ACC112 (cell line): ENCODE results near the gene COL24A1.

Experiments used
- H2AFZ ChIP-seq: fragments of 200-600 bp; sonication (generic); one replicate; pipeline ENCODE4 v1.6.0; 2017; ENCODE audit warnings: antibody characterized with exemption, low read length; ENCODE audit not compliant: unreplicated experiment
- H3K27ac ChIP-seq: fragments of 200-600 bp; sonication (generic); 2 replicates; pipeline ENCODE4 v1.5.1; 2014; ENCODE audit warnings: low read depth, mild to moderate bottlenecking, antibody characterized with exemption, low read length, moderate library complexity
- H3K27me3 ChIP-seq: fragments of 200-600 bp; sonication (generic); 2 replicates; pipeline ENCODE4 v1.6.1; 2014; ENCODE audit warnings: mild to moderate bottlenecking, antibody characterized with exemption, low read length, moderate library complexity, mixed read lengths; ENCODE audit not compliant: insufficient read depth
- H3K36me3 ChIP-seq: fragments of 200-600 bp; sonication (generic); 2 replicates; pipeline ENCODE4 v1.6.1; 2016; ENCODE audit warnings: mild to moderate bottlenecking, antibody characterized with exemption, low read length, moderate library complexity, mixed read lengths; ENCODE audit not compliant: insufficient read depth
- H3K4me1 ChIP-seq: fragments of 200-600 bp; sonication (generic); one replicate; pipeline ENCODE4 v1.6.1; 2016; ENCODE audit warnings: low read length, mixed read lengths; ENCODE audit not compliant: insufficient read depth, unreplicated experiment, control insufficient read depth
- H3K4me3 ChIP-seq: fragments of 200-600 bp; sonication (generic); 2 replicates; pipeline ENCODE4 v1.5.1; 2014; ENCODE audit warnings: mild to moderate bottlenecking, low read depth, low read length
- H3K79me2 ChIP-seq: fragments of 200-600 bp; sonication (generic); one replicate; pipeline ENCODE4 v1.6.0; 2016; ENCODE audit warnings: low read length; ENCODE audit not compliant: control insufficient read depth, unreplicated experiment, insufficient read depth

The COL24A1 gene

DNA sequence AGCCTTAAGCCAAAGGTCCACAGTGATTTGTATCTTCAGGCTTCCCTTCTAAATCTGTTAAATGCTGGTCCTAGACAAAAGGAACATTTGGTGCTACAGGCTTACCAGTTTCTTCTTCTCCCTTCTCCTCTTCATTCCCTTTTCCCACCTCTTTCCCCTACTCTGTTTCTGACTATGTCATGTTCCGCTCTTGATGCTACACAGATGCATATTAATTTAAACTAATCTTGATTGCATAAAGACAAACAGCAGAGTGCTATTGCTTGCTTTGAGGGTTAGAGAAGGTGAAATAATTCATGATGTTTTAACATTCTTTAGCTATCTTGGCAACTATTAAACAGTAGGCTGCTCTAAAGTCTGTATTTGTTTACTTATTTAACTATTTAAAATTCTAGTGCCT, 34.3 kb upstream of the COL24A1 start:
- H3K4me3 ChIP-seq, result no peak overlapping the region
- H3K36me3 ChIP-seq, result no peaks in the 10 kb centered on the region
- no peaks in the 10 kb centered on the region for H3K4me1 ChIP-seq
- no peak overlapping the region for H2AFZ ChIP-seq
- H3K27ac ChIP-seq, result no peak overlapping the region
- H3K79me2 ChIP-seq, result no peaks in the 10 kb centered on the region
- peaks cover 62% of the 10 kb centered on the region for H3K27me3 ChIP-seq

DNA sequence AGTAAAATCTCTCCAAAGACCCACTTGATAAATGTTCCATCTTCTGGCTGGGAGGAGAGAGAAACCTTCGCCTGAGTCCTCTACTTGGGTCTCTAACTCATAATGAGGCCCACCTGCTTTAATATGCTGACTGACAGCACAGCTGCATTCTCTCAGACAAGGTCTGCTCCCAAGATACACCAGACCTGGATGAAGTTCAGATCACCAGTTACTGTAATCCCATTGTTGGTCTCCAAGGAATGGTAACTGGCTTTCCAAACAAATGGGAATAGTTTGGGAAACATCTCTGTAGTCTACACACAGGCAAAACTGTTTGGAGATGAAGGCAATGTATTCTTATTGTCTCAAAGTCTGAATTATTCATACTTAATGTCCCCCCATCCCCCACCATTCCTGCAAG, 27.9 kb upstream of the COL24A1 start:
- Histone ChIP-seq H3K79me2 (no peaks in the 10 kb centered on the region), H3K4me1 (no peaks in the 10 kb centered on the region), H2AFZ (no peak overlapping the region), H3K27ac (no peak overlapping the region), H3K27me3 (peaks cover 52% of the 10 kb centered on the region), H3K4me3 (no peak overlapping the region), H3K36me3 (no peaks in the 10 kb centered on the region)

DNA sequence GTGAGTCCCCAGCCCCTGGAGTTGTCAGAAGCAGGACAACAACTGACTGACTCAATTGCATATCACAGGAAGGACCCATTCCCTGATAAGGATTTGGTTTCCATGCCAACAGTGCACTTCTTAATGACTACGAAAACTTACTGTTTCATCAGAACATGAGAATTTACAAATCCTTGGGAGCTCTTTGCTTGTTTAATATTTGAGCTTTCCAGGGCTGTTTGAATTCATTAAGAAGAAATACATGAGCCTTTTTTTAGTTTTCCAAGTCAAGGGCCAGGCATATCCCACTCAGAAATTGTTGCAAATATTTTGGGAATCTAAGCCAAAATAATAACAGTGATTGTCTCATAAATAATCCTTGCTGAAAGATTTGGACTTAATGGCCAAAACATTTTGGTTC, 27.2 kb upstream of the COL24A1 start:
- no peaks in the 10 kb centered on the region for H3K79me2 ChIP-seq
- no peaks in the 10 kb centered on the region for H3K4me1 ChIP-seq
- H3K27me3 ChIP-seq, result peaks cover 54% of the 10 kb centered on the region
- H3K36me3 ChIP-seq, result no peaks in the 10 kb centered on the region
- H3K4me3 ChIP-seq, result no peak overlapping the region
- H2AFZ ChIP-seq, result no peak overlapping the region
- no peak overlapping the region for H3K27ac ChIP-seq

DNA sequence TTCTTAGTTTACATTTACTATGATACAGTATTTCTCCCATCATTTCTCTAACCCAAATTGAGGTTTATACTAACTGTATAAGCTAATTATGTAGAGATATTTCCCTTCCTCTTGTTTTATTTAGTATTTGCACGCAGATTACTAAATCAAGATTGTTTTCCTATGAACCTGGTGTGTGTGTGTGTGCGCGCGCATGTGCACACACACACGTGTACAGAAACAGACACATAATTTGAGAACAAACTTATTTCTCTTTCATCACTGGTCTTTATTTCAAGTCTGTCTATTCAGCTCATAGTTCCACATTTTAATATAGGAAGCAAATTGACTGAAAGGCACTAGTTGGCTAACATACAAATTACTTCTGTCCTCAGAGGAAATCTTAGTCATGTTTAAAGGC, 19.7 kb upstream of the COL24A1 start:
- Histone ChIP-seq H3K27me3 (peaks cover 21% of the 10 kb centered on the region), H3K79me2 (no peaks in the 10 kb centered on the region), H2AFZ (no peak overlapping the region), H3K4me1 (no peaks in the 10 kb centered on the region), H3K4me3 (no peak overlapping the region), H3K36me3 (no peaks in the 10 kb centered on the region), H3K27ac (no peak overlapping the region)

DNA sequence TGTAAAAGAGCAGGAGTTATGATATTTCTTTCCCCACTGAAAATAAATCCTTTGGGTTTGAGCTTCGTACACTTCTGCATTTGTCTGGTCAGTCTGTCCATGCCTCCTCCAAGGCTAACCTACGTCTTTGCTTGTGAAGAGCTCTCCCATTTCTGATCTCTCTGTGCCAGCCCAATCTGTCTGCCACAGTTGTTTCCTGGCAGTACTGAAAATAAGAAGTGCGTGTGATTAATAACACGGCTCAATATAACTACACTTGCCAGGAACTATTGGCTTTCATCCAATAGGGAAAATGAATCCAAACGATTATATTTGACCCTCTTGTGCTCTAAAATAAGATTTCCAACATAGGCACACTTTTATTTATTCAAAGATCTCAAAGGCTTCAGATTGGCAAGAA, 19.2 kb upstream of the COL24A1 start:
- no peaks in the 10 kb centered on the region for H3K4me1 ChIP-seq
- H3K36me3 ChIP-seq, result no peaks in the 10 kb centered on the region
- peaks cover 21% of the 10 kb centered on the region for H3K27me3 ChIP-seq
- H3K27ac ChIP-seq, result no peak overlapping the region
- no peak overlapping the region for H3K4me3 ChIP-seq
- no peaks in the 10 kb centered on the region for H3K79me2 ChIP-seq
- no peak overlapping the region for H2AFZ ChIP-seq

DNA sequence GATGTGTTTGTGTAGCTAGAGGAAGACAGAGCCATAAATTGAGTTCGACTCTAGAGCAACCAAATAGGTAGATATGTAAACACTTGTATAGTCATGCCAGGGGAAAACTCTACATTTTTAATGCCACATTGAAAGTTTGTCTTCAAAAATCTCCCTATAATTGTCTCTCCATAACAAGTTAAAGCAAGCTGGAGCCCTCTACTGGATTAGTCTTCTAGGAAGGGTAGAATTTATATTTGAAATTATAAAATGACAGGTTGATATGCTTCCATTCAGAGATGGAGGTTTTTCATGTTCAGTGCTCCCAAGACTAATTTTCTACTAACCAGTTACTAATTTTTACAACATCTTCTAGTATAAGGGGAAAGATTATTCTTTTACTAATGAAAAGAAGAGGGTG, 13.1 kb upstream of the COL24A1 start:
- no peaks in the 10 kb centered on the region for H3K79me2 ChIP-seq
- no peak overlapping the region for H3K27ac ChIP-seq
- H3K4me1 ChIP-seq, result no peaks in the 10 kb centered on the region
- no peak overlapping the region for H3K4me3 ChIP-seq
- H3K27me3 ChIP-seq, result no peaks in the 10 kb centered on the region
- no peak overlapping the region for H2AFZ ChIP-seq
- H3K36me3 ChIP-seq, result no peaks in the 10 kb centered on the region

DNA sequence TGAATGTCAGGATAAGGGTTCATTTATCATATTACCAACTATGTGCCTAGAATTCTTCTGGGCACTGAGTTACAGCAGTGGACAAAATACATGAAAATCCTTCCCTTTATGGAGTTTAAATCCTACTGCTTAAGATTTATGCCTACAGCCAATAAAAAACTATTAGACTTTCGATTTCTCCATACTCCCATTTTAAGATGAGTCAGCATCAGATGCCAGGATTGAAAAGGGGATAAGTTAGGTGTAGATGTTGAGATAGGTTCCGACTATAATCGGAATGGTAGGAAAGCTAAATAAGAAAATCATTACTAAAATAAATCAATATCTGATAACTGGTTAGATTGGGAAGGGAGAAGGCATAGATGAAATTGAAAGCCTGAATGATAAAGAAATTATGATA, 3.2 kb upstream of the COL24A1 start:
- peaks cover 31% of the 10 kb centered on the region for H3K27me3 ChIP-seq
- H3K27ac ChIP-seq, result no peak overlapping the region
- H3K4me1 ChIP-seq, result no peaks in the 10 kb centered on the region
- H3K79me2 ChIP-seq, result no peaks in the 10 kb centered on the region
- H2AFZ ChIP-seq, result no peak overlapping the region
- H3K4me3 ChIP-seq, result no peak overlapping the region
- no peaks in the 10 kb centered on the region for H3K36me3 ChIP-seq

DNA sequence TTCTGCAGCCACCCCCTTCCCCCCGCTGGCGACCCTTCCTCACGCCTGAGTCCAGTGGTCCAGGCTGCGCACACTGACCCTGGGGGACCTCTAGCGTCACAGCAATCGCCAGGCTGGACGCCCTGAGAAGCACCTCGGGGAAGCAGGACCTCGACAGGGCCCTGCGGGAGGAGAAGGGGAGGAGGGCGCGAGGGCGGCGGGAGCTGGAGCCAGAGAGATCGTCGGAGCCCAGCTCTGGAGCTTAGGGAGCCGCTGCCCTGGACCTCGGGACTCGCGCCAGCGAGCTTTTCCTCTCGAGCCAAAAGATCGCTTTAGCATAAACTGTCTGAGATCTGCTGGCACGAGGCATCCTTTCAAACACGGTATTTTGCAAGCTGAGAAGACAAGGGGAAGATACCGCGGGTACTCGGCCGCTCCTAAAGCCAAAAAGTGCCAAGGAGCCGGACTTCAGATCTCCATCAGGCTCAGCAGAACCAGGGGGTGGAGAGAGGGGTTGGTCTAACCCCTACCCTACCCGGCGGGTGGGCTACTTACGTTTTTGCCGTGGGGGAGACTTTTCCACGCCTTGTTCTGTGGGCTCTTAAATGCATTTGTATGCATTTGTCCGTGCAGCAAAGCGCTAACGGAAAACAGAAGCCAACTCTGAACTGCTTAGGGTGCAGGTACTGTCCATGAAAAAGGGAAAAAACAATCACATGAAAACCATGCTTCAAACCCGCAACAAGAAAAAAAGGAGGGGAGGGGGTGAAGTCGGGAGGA, 586 bp downstream of the COL24A1 start:
- Histone ChIP-seq H3K36me3 (no peaks in the 10 kb centered on the region), H3K27me3 (peaks cover 38% of the 10 kb centered on the region), H3K4me1 (peaks cover 8% of the 10 kb centered on the region), H3K4me3 (peak overlapping the region; percentile 66), H2AFZ (peak overlapping the region; percentile 72), H3K79me2 (no peaks in the 10 kb centered on the region), H3K27ac (no peak overlapping the region)

DNA sequence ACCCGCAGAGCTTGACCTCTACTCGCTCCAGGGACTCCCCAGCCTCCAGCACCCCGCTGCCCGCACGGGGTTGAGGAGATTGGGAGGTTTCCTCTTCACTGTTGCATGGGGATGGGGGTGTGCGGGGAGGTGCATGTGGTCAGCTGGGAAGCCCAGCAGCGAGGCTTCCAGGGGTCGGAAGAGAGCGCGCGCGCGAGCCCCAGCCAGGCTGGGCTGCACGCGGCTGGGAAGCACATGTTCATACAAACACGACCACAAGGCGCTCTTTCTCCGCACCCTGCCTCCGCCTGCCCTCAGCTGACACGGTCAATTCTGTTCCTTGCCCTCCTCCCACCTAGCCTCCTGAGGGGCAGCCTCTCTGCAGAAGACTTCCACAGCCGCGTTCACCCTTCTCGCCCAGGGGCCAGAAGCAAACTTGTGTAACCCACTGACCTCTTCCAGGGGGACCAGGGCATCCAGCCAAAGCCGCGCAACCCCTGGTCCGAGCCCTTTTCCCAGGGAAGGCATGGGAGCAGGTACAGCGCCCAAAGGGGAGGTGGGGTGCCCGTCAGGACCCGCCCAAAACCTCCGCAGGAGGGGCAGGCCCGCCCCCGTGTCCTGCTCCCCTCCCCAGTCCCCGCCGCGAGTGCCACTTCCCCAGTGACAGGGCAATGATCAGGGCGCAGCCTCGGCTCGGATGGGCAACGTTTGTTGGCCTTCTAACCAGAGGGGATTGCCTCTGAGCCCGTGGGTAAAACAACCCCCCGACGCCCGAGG, 1.3 kb downstream of the COL24A1 start:
- Histone ChIP-seq H3K4me1 (peaks cover 15% of the 10 kb centered on the region), H2AFZ (peak overlapping the region; percentile 72), H3K36me3 (no peaks in the 10 kb centered on the region), H3K27ac (no peak overlapping the region), H3K27me3 (peaks cover 38% of the 10 kb centered on the region), H3K4me3 (peak overlapping the region; percentile 66), H3K79me2 (no peaks in the 10 kb centered on the region)

DNA sequence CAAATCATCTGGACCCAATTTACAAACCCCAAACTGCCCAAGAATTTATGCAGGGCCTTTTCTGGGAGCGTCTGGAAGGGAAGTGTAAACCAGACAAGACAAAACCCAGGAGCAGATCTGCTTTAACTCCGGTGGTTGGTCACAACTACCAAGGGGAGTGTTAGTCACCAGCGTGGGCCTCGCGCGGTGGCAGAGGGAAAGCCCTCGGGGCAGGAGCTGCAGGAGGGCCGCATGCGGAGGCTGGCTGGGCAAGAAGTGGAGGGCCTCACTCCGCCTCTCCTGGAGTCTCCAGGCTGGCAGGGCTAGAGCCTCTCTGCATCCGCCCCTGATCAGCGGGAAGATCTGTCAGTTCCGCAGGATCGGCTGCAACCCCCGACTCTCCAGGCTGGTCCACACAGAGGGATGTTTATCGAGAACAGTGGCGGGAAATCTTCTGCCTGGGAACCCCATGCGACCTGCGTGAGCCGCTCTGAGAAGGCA, 2.0 kb downstream of the COL24A1 start:
- H3K4me1 ChIP-seq, result peaks cover 15% of the 10 kb centered on the region
- H3K27ac ChIP-seq, result no peak overlapping the region
- peak overlapping the region; percentile 36 for H2AFZ ChIP-seq
- H3K79me2 ChIP-seq, result no peaks in the 10 kb centered on the region
- no peaks in the 10 kb centered on the region for H3K36me3 ChIP-seq
- H3K4me3 ChIP-seq, result peak overlapping the region; percentile 66
- H3K27me3 ChIP-seq, result peaks cover 38% of the 10 kb centered on the region

DNA sequence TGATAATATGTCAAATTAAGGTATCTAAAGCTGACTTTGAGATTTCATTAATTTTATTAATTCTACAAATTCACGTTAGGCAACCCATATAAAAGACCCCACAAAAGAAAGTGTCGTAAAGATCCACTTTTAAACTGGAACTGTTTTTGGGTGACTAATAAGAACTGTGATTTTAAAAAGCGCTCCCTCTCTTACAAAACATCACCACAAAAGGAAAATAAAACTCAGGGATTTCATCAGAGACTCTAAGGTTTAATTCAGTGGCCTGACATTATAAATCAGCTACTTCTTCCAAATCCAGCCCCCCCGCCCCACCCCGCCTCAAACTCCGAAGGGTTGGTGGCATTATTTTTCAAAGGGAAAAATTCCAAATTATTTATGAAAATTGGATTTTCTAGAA, 2.7 kb downstream of the COL24A1 start:
- Histone ChIP-seq H3K27me3 (peaks cover 38% of the 10 kb centered on the region), H3K36me3 (no peaks in the 10 kb centered on the region), H3K4me3 (no peak overlapping the region), H3K27ac (no peak overlapping the region), H3K4me1 (peaks cover 15% of the 10 kb centered on the region), H2AFZ (no peak overlapping the region), H3K79me2 (no peaks in the 10 kb centered on the region)
